ENCODE results near the gene ELAC2. TPM values are rescaled to one million over a fixed set of nuclear protein-coding genes. Genes with fewer than 3 reads are reported as not detected.
A peak's percentile ranks its signal among the peaks of the same experiment; 100 is the strongest.
"Not testable (repeated sequence)": the region's sequence is repeated elsewhere in the genome, so short reads cannot be mapped to it uniquely, and the experiment has no call there.

Gene ELAC2
- total and polyA plus RNA-seq, 4 experiments from 2014 or later = 35.0 to 73.2 (median 59.4) TPM

- no peaks in the 10 kb centered on the region for H3K36me3 ChIP-seq (ENCODE audit: insufficient read depth, low read length)
- intact Hi-C loops (cut with micrococcal nuclease) = no loop called here
- Mint-ChIP-seq H3K4me3 (no peak overlapping the region), H3K4me1 (no peaks in the 10 kb centered on the region), H3K36me3 (no peaks in the 10 kb centered on the region), H3K27ac (no peak overlapping the region), H3K27me3 (peaks cover 13 to 24% of the 10 kb centered on the region in 2 donors), H3K9me3 (no peaks in the 10 kb centered on the region)
- ChIA-PET CTCF (ENCODE audit: partially characterized antibody) (no interaction called here), POLR2A (ENCODE audit: partially characterized antibody) (no interaction called here)
- no peaks in the 10 kb centered on the region for H3K27me3 ChIP-seq (ENCODE audit: insufficient read depth, low read length)
- H3K4me3 ChIP-seq (ENCODE audit: low read length in 2 of 2) = no peak overlapping the region
- H3K4me1 ChIP-seq (ENCODE audit: insufficient read depth, low read length) = no peaks in the 10 kb centered on the region
- no peak overlapping the region for H3K27ac ChIP-seq (ENCODE audit: low read depth, low read length)
- DNase-seq = no peak
- no peaks in the 10 kb centered on the region for H3K9me3 ChIP-seq (ENCODE audit: control insufficient read depth in 1 of 2, low read length in 2 of 2)
Observed at GRCh38 chr17:12979826-12980500, 37.9 kb downstream of the ELAC2 start.

- Mint-ChIP-seq H3K9me3 (no peaks in the 10 kb centered on the region), H3K36me3 (no peaks in the 10 kb centered on the region), H3K4me1 (peaks cover 0 to 3% (median 1%) of the 10 kb centered on the region in 4 donors), H3K27me3 (peaks cover 16 to 25% of the 10 kb centered on the region in 2 donors), H3K27ac (no peak overlapping the region), H3K4me3 (no peak overlapping the region)
- intact Hi-C loops (cut with micrococcal nuclease) = no loop called here
- no peaks in the 10 kb centered on the region for H3K36me3 ChIP-seq (ENCODE audit: insufficient read depth, low read length)
- CTCF ChIA-PET (ENCODE audit: partially characterized antibody) = no interaction called here
- no peak overlapping the region for H3K4me3 ChIP-seq (ENCODE audit: low read length in 2 of 2)
- DNase-seq = no peak
- H3K9me3 ChIP-seq (ENCODE audit: control insufficient read depth in 1 of 2, low read length in 2 of 2) = no peaks in the 10 kb centered on the region
- no peaks in the 10 kb centered on the region for H3K27me3 ChIP-seq (ENCODE audit: insufficient read depth, low read length)
- no peak overlapping the region for H3K27ac ChIP-seq (ENCODE audit: low read depth, low read length)
- H3K4me1 ChIP-seq (ENCODE audit: insufficient read depth, low read length) = no peaks in the 10 kb centered on the region
- POLR2A ChIA-PET (ENCODE audit: partially characterized antibody) = no interaction called here
Observed at GRCh38 chr17:12979246-12979645, 38.6 kb downstream of the ELAC2 start.

GRCh38 chr17:12978787-12979186 is 39.0 kb downstream of the ELAC2 start:
- CTCF ChIA-PET (ENCODE audit: partially characterized antibody); H3K4me3 ChIP-seq (ENCODE audit: low read length in 2 of 2); H3K4me1 Mint-ChIP-seq; POLR2A ChIA-PET (ENCODE audit: partially characterized antibody); H3K27ac ChIP-seq (ENCODE audit: low read depth, low read length); intact Hi-C loops (cut with micrococcal nuclease); DNase-seq; H3K27me3 ChIP-seq (ENCODE audit: insufficient read depth, low read length); H3K36me3 ChIP-seq (ENCODE audit: insufficient read depth, low read length); H3K27ac Mint-ChIP-seq; H3K9me3 ChIP-seq (ENCODE audit: control insufficient read depth in 1 of 2, low read length in 2 of 2); H3K4me3 Mint-ChIP-seq; H3K9me3 Mint-ChIP-seq; H3K4me1 ChIP-seq (ENCODE audit: insufficient read depth, low read length); H3K36me3 Mint-ChIP-seq: not testable (repeated sequence)
- peaks cover 16 to 25% of the 10 kb centered on the region in 2 donors for H3K27me3 Mint-ChIP-seq

- no peaks in the 10 kb centered on the region for H3K36me3 ChIP-seq (ENCODE audit: insufficient read depth, low read length)
- Mint-ChIP-seq H3K27ac (no peak overlapping the region), H3K27me3 (peaks cover 18 to 30% of the 10 kb centered on the region in 2 donors), H3K4me1 (peaks cover 0 to 4% (median 1%) of the 10 kb centered on the region in 4 donors), H3K9me3 (no peaks in the 10 kb centered on the region), H3K36me3 (no peaks in the 10 kb centered on the region), H3K4me3 (no peak overlapping the region)
- no peaks in the 10 kb centered on the region for H3K27me3 ChIP-seq (ENCODE audit: insufficient read depth, low read length)
- H3K27ac ChIP-seq (ENCODE audit: low read depth, low read length) = no peak overlapping the region
- ChIA-PET CTCF (ENCODE audit: partially characterized antibody) (no interaction called here), POLR2A (ENCODE audit: partially characterized antibody) (no interaction called here)
- H3K4me1 ChIP-seq (ENCODE audit: insufficient read depth, low read length) = no peaks in the 10 kb centered on the region
- H3K4me3 ChIP-seq (ENCODE audit: low read length in 2 of 2) = no peak overlapping the region
- intact Hi-C loops (cut with micrococcal nuclease) = no loop called here
- DNase-seq = no peak
- H3K9me3 ChIP-seq (ENCODE audit: control insufficient read depth in 1 of 2, low read length in 2 of 2) = no peaks in the 10 kb centered on the region
Observed at GRCh38 chr17:12977008-12977751, 40.6 kb downstream of the ELAC2 start.

GRCh38 chr17:12974005-12974531 is 43.8 kb downstream of the ELAC2 start:
- ChIA-PET CTCF (ENCODE audit: partially characterized antibody) (no interaction called here), POLR2A (ENCODE audit: partially characterized antibody) (no interaction called here)
- H3K27me3 ChIP-seq (ENCODE audit: insufficient read depth, low read length) = no peaks in the 10 kb centered on the region
- H3K27ac Mint-ChIP-seq = no peak overlapping the region
- peak overlapping the region in 2 of 8 donors; percentile 55 to 63 for H3K4me3 Mint-ChIP-seq
- no peaks in the 10 kb centered on the region for H3K4me1 ChIP-seq (ENCODE audit: insufficient read depth, low read length)
- DNase-seq = no peak
- no peak overlapping the region for H3K27ac ChIP-seq (ENCODE audit: low read depth, low read length)
- no peak overlapping the region for H3K4me3 ChIP-seq (ENCODE audit: low read length in 2 of 2)
- no peaks in the 10 kb centered on the region for H3K9me3 ChIP-seq (ENCODE audit: control insufficient read depth in 1 of 2, low read length in 2 of 2)
- peaks cover 31 to 33% of the 10 kb centered on the region in 2 donors for H3K27me3 Mint-ChIP-seq
- H3K9me3 Mint-ChIP-seq = no peaks in the 10 kb centered on the region
- intact Hi-C loops (cut with micrococcal nuclease) = no loop called here
- H3K36me3 ChIP-seq (ENCODE audit: insufficient read depth, low read length) = no peaks in the 10 kb centered on the region
- peaks cover 0 to 4% (median 1%) of the 10 kb centered on the region in 4 donors for H3K4me1 Mint-ChIP-seq
- H3K36me3 Mint-ChIP-seq = no peaks in the 10 kb centered on the region

GRCh38 chr17:12973496-12974004 is 44.3 kb downstream of the ELAC2 start:
- H3K36me3 ChIP-seq (ENCODE audit: insufficient read depth, low read length) = no peaks in the 10 kb centered on the region
- H3K27ac ChIP-seq (ENCODE audit: low read depth, low read length) = no peak overlapping the region
- H3K36me3 Mint-ChIP-seq = no peaks in the 10 kb centered on the region
- intact Hi-C loops (cut with micrococcal nuclease) = no loop called here
- no peak overlapping the region for H3K4me3 ChIP-seq (ENCODE audit: low read length in 2 of 2)
- ChIA-PET POLR2A (ENCODE audit: partially characterized antibody) (no interaction called here), CTCF (ENCODE audit: partially characterized antibody) (no interaction called here)
- H3K4me1 ChIP-seq (ENCODE audit: insufficient read depth, low read length) = no peaks in the 10 kb centered on the region
- H3K9me3 Mint-ChIP-seq = no peaks in the 10 kb centered on the region
- peaks cover 31 to 32% of the 10 kb centered on the region in 2 donors for H3K27me3 Mint-ChIP-seq
- no peaks in the 10 kb centered on the region for H3K27me3 ChIP-seq (ENCODE audit: insufficient read depth, low read length)
- H3K9me3 ChIP-seq (ENCODE audit: control insufficient read depth in 1 of 2, low read length in 2 of 2) = no peaks in the 10 kb centered on the region
- peaks cover 0 to 4% (median 1%) of the 10 kb centered on the region in 4 donors for H3K4me1 Mint-ChIP-seq
- no peak overlapping the region for H3K27ac Mint-ChIP-seq
- peak overlapping the region in 1 of 8 donors; percentile 15 for H3K4me3 Mint-ChIP-seq
- DNase-seq = no peak

- H3K36me3 ChIP-seq (ENCODE audit: insufficient read depth, low read length) = no peaks in the 10 kb centered on the region
- no peaks in the 10 kb centered on the region for H3K27me3 ChIP-seq (ENCODE audit: insufficient read depth, low read length)
- Mint-ChIP-seq H3K9me3 (peaks cover 0 to 1% (median 0%) of the 10 kb centered on the region in 8 donors), H3K4me3 (no peak overlapping the region), H3K4me1 (no peaks in the 10 kb centered on the region), H3K36me3 (no peaks in the 10 kb centered on the region), H3K27ac (no peak overlapping the region), H3K27me3 (peaks cover 7 to 16% of the 10 kb centered on the region in 2 donors)
- H3K27ac ChIP-seq (ENCODE audit: low read depth, low read length) = no peak overlapping the region
- no peaks in the 10 kb centered on the region for H3K9me3 ChIP-seq (ENCODE audit: control insufficient read depth in 1 of 2, low read length in 2 of 2)
- H3K4me3 ChIP-seq (ENCODE audit: low read length in 2 of 2) = no peak overlapping the region
- intact Hi-C loops (cut with micrococcal nuclease) = no loop called here
- H3K4me1 ChIP-seq (ENCODE audit: insufficient read depth, low read length) = no peaks in the 10 kb centered on the region
- POLR2A ChIA-PET (ENCODE audit: partially characterized antibody) = no interaction called here
- CTCF ChIA-PET (ENCODE audit: partially characterized antibody) = interaction anchor here (0.6 to 1.5 kb wide), 2 partner anchors 12 to 62 kb away, joined by 3 read pairs; no protein-coding TSS in a partner anchor
- DNase-seq = no peak
Observed at GRCh38 chr17:12967962-12968361, 49.9 kb downstream of the ELAC2 start.

Measured in CD4-positive, alpha-beta memory T cell (primary cell).